IMR-90 (cell line): Measurements from ENCODE around the gene CNTN5. TPM values are rescaled to one million over a fixed set of nuclear protein-coding genes. Genes with fewer than 3 reads are reported as not detected.

Experiments used
- ATAC-seq: fragments of 200-7000 bp; cut with Tn5 transposase; 2 replicates; pipeline ENCODE4 v1.9.1; 2020; ENCODE audit warnings: low read depth, mild to moderate bottlenecking, moderate library complexity
- BruUV-seq: library from RNA; stranded (reverse); fragments of 400-500 nt; replicated peaks from 2 replicates; lab custom pipeline; 2021; lab: Mats Ljungman, UMichigan
- CTCF ChIA-PET: fragments of 300-600 bp; formaldehyde crosslinking; extraction: SDS; loops from one replicate; lab custom pipeline; 2021; ENCODE audit warnings: antibody characterized with exemption; lab: Yijun Ruan, JAX
- POLR2A ChIA-PET: fragments of 300-600 bp; sonication (Branson Sonifier 250); formaldehyde crosslinking; loops from one replicate; lab custom pipeline; 2022; ENCODE audit warnings: antibody characterized with exemption; ENCODE audit not compliant: unreplicated experiment; lab: Charles Lee
- DNase-seq: peaks from one replicate; pipeline ENCODE4 v3.0.0; 2013
- H2AFZ ChIP-seq: replicated peaks from 2 replicates; pipeline ENCODE3; 2013; ENCODE audit warnings: low read length, mild to moderate bottlenecking; ENCODE audit not compliant: poor library complexity
- H2AK5ac ChIP-seq: 2 replicates; pipeline ENCODE4 v1.6.1; 2013; ENCODE audit warnings: low read depth, low read length, inconsistent platforms
- H2AK9ac ChIP-seq: replicated peaks from 2 replicates; pipeline ENCODE3; 2013; ENCODE audit warnings: mild to moderate bottlenecking, low read depth, low read length, moderate library complexity; ENCODE audit not compliant: poor library complexity
- H2BK120ac ChIP-seq: 2 replicates; pipeline ENCODE4 v1.6.1; 2013; ENCODE audit warnings: low read depth, low read length, inconsistent platforms
- H2BK15ac ChIP-seq: 3 replicates; pipeline ENCODE4 v1.6.1; 2013; ENCODE audit warnings: low read depth, low read length, inconsistent platforms
- H2BK20ac ChIP-seq: 2 replicates; pipeline ENCODE4 v1.6.1; 2013; ENCODE audit warnings: low read depth, mild to moderate bottlenecking, inconsistent platforms, low read length, moderate library complexity
- H2BK5ac ChIP-seq: 2 replicates; pipeline ENCODE4 v1.6.1; 2013; ENCODE audit warnings: mild to moderate bottlenecking, low read depth, low read length, inconsistent platforms; ENCODE audit not compliant: poor library complexity, severe bottlenecking
- H3K14ac ChIP-seq: replicated peaks from 2 replicates; pipeline ENCODE4 v1.6.1; 2013; ENCODE audit warnings: low read depth, low read length, inconsistent platforms
- H3K18ac ChIP-seq: 2 replicates; pipeline ENCODE4 v1.6.1; 2013; ENCODE audit warnings: low read depth, low read length, control low read depth
- H3K23ac ChIP-seq: 2 replicates; pipeline ENCODE4 v1.6.1; 2013; ENCODE audit warnings: low read depth, low read length, inconsistent platforms
- H3K27ac ChIP-seq: 2 replicates; pipeline ENCODE4 v1.5.1; 2013; ENCODE audit warnings: mild to moderate bottlenecking, control low read depth, low read length; ENCODE audit not compliant: insufficient read depth
- H3K27me3 ChIP-seq: 2 replicates; pipeline ENCODE4 v1.6.1; 2013; ENCODE audit warnings: low read length; ENCODE audit not compliant: control insufficient read depth, insufficient read depth
- H3K36me3 ChIP-seq: 2 replicates; pipeline ENCODE4 v1.6.1; 2013; ENCODE audit warnings: low read length, mixed read lengths; ENCODE audit not compliant: control insufficient read depth, insufficient read depth
- H3K4ac ChIP-seq: 2 replicates; pipeline ENCODE4 v1.6.1; 2013; ENCODE audit warnings: low read depth, low read length, inconsistent platforms
- H3K4me1 ChIP-seq: 2 replicates; pipeline ENCODE4 v1.6.1; 2013; ENCODE audit warnings: low read length, mixed read lengths; ENCODE audit not compliant: control insufficient read depth, insufficient read depth
- H3K4me2 ChIP-seq: 2 replicates; pipeline ENCODE4 v1.6.1; 2013; ENCODE audit warnings: low read depth, mild to moderate bottlenecking, control low read depth, low read length, moderate library complexity
- H3K4me3 ChIP-seq: 2 replicates; pipeline ENCODE4 v1.5.1; 2013; ENCODE audit warnings: low read depth, mild to moderate bottlenecking, control low read depth, low read length, moderate library complexity; ENCODE audit not compliant: insufficient read depth
- H3K56ac ChIP-seq: 2 replicates; pipeline ENCODE4 v1.6.1; 2013; ENCODE audit warnings: low read length, inconsistent platforms; ENCODE audit not compliant: insufficient read depth; ENCODE audit errors: extremely low read depth
- H3K79me1 ChIP-seq, 2 experiments: 2 replicates each; pipeline ENCODE4 v1.6.1; 2013; ENCODE audit warnings: low read length in 2 of 2, inconsistent platforms in 1 of 2, low read depth in 1 of 2
- H3K9ac ChIP-seq: 2 replicates; pipeline ENCODE4 v1.6.1; 2013; ENCODE audit warnings: low read depth, low read length, control low read depth
- H3K9me1 ChIP-seq: 2 replicates; pipeline ENCODE4 v1.6.1; 2013; ENCODE audit warnings: low read length, inconsistent platforms; ENCODE audit not compliant: insufficient read depth
- H3K9me3 ChIP-seq: 2 replicates; pipeline ENCODE4 v1.6.1; 2013; ENCODE audit warnings: low read length; ENCODE audit not compliant: control insufficient read depth, insufficient read depth
- H4K20me1 ChIP-seq: 2 replicates; pipeline ENCODE4 v1.6.1; 2013; ENCODE audit warnings: low read length, inconsistent platforms; ENCODE audit not compliant: insufficient read depth
- H4K5ac ChIP-seq: 2 replicates; pipeline ENCODE4 v1.6.1; 2013; ENCODE audit warnings: mild to moderate bottlenecking, low read depth, low read length, control low read depth
- H4K8ac ChIP-seq, 2 experiments: 2 replicates each; pipeline ENCODE4 v1.6.1; 2013; ENCODE audit warnings: low read depth in 2 of 2, low read length in 2 of 2, control low read depth in 1 of 2, inconsistent platforms in 1 of 2
- H4K91ac ChIP-seq: 2 replicates; pipeline ENCODE4 v1.6.1; 2013; ENCODE audit warnings: low read depth, low read length, inconsistent platforms; ENCODE audit not compliant: insufficient read depth
- BHLHE40 ChIP-seq: fragments of 150-350 bp; IDR thresholded peaks from 2 replicates; pipeline ENCODE4 v1.6.1; 2016; ENCODE audit warnings: mild to moderate bottlenecking, low read depth, low read length
- CEBPB ChIP-seq: IDR thresholded peaks from 2 replicates; pipeline ENCODE4 v1.6.1; 2012; ENCODE audit warnings: low read depth, low read length, improper control_type of control experiment
- CHD1 ChIP-seq: IDR thresholded peaks from 2 replicates; pipeline ENCODE4 v1.6.1; 2012; ENCODE audit warnings: low read depth, low read length, improper control_type of control experiment
- FOS ChIP-seq: fragments of 150-350 bp; IDR thresholded peaks from 2 replicates; pipeline ENCODE4 v1.6.1; 2016; ENCODE audit warnings: low read depth, low read length
- MAFK ChIP-seq: IDR thresholded peaks from 2 replicates; pipeline ENCODE4 v1.6.1; 2012; ENCODE audit warnings: low read depth, low read length, improper control_type of control experiment
- MAZ ChIP-seq: IDR thresholded peaks from 2 replicates; pipeline ENCODE4 v1.6.1; 2012; ENCODE audit warnings: low read depth, mild to moderate bottlenecking, low read length, improper control_type of control experiment, moderate library complexity, borderline replicate concordance
- MXI1 ChIP-seq: IDR thresholded peaks from 2 replicates; pipeline ENCODE4 v1.6.1; 2012; ENCODE audit warnings: low read depth, mild to moderate bottlenecking, low read length, moderate library complexity, borderline replicate concordance
- NFE2L2 ChIP-seq: fragments of 150-350 bp; IDR thresholded peaks from 2 replicates; pipeline ENCODE4 v1.6.1; 2016; ENCODE audit warnings: low read depth, mild to moderate bottlenecking, low read length
- POLR2A ChIP-seq: IDR thresholded peaks from 2 replicates; pipeline ENCODE4 v1.6.1; 2012; ENCODE audit warnings: mild to moderate bottlenecking, low read depth, low read length
- RAD21 ChIP-seq: IDR thresholded peaks from 2 replicates; pipeline ENCODE4 v1.6.1; 2012; ENCODE audit warnings: low read length, improper control_type of control experiment
- RCOR1 ChIP-seq: IDR thresholded peaks from 2 replicates; pipeline ENCODE4 v1.6.1; 2012; ENCODE audit warnings: mild to moderate bottlenecking, low read length, improper control_type of control experiment; ENCODE audit not compliant: insufficient replicate concordance
- RFX5 ChIP-seq: IDR thresholded peaks from 2 replicates; pipeline ENCODE4 v1.8.0; 2012; ENCODE audit warnings: low read depth, mild to moderate bottlenecking, low read length, moderate library complexity
- SMC3 ChIP-seq: fragments of 150-350 bp; IDR thresholded peaks from 2 replicates; pipeline ENCODE4 v1.6.1; 2016; ENCODE audit warnings: low read depth, mild to moderate bottlenecking, antibody characterized with exemption, low read length, moderate library complexity
- whole genome bisulfite sequencing, 2 experiments: methylation state at CpG; one replicate each; pipeline versions ENCODE4 v1.1.5 to v1.1.7; 2013; ENCODE audit warnings: missing lambda C conversion rate in 2 of 2; ENCODE audit not compliant: insufficient read length in 1 of 2; ENCODE audit errors: extremely low coverage in 2 of 2; 5-methylcytosine and 5-hydroxymethylcytosine counted together
- dilution Hi-C: fragments of 300-500 bp; cut with HindIII; formaldehyde crosslinking; loops from one replicate; pipeline ENCODE4 v1.14.3; 2018; ENCODE audit warnings: low sequenced_read_pairs; ENCODE audit not compliant: unreplicated experiment
- in situ Hi-C: fragments of 300-500 bp; cut with MboI; formaldehyde crosslinking; loops from 3 replicates; pipeline ENCODE4 v1.14.3; 2019; ENCODE audit warnings: low sequenced_read_pairs, inconsistent platforms, mixed read lengths
- intact Hi-C: fragments of 100-400 bp; cut with micrococcal nuclease; formaldehyde crosslinking; loops from 2 replicates; pipeline ENCODE4 v1.10.0; 2022
- polyA plus RNA-seq, 3 experiments: library from polyadenylated mRNA; depleted of rRNA; stranded (reverse); fragments of >200 nt; gene quantifications; 2 replicates each; pipeline ENCODE4 v1.2.3, GENCODE V29; 2012; ENCODE audit warnings: low replicate concordance in 1 of 3
- total RNA-seq: library from RNA; depleted of rRNA; stranded (reverse); fragments of >200 nt; gene quantifications from 2 replicates; pipeline ENCODE4 v1.2.3, GENCODE V29; 2012
- TF ChIP-seq, protein P1 (sequence below): fragments of 150-350 bp; IDR thresholded peaks from 2 replicates; pipeline ENCODE4 v1.6.1; 2017; ENCODE audit warnings: mild to moderate bottlenecking, antibody characterized with exemption, low read length, low read depth
- TF ChIP-seq, protein P2 (sequence below): conservative IDR thresholded peaks from 2 replicates; pipeline ENCODE4 v1.5.1; 2012; ENCODE audit warnings: mild to moderate bottlenecking, low read depth, low read length, improper control_type of control experiment
- TF ChIP-seq, protein P3 (sequence below): fragments of 150-350 bp; IDR thresholded peaks from 2 replicates; pipeline ENCODE4 v1.6.1; 2016; ENCODE audit warnings: low read depth, mild to moderate bottlenecking, low read length, moderate library complexity, borderline replicate concordance

Gene CNTN5
- total and polyA plus RNA-seq, 2 of the 4 experiments (the other 2 are of a cell fraction): not detected

DNA sequence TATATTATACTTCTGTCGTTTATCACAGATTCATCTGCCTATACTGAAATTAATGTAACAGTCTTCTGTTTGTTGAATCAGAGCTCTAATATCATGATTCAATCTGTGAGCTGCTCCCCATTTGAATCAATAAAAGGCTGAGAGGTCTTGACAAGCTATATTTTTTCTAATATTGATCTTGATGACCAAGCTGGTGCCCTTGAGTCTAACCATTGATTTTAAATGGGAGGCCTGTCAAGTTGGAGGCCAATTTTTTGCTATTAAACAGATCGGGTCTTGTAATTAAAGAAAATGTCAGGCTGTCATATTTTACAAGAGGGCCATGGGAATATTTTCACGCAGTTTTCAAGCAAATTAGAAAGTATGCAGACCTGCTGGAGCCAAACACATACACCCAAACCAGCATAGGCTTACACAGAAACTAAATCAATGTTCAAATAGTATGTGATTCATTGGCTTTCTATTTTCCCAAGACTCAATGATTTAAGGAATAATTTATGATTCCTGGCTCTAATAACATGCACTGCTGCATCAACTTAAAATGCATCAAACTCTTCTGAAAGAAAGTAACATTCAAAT, 286.9 kb downstream of the CNTN5 start:
- dilution Hi-C loops (no loop called here), intact Hi-C loops (no loop called here), in situ Hi-C loops (no loop called here)
- Histone ChIP-seq H3K27me3 (no peaks in the 10 kb centered on the region; the same call in 1 of the 2 replicates), H3K27ac (no peak overlapping the region), H4K5ac (no peak overlapping the region), H3K18ac (no peak overlapping the region), H3K9me3 (no peaks in the 10 kb centered on the region), H3K56ac (no peak overlapping the region), H3K14ac (no peak overlapping the region), H2BK20ac (no peak overlapping the region), H2AFZ (no peak overlapping the region), H3K4me2 (no peak overlapping the region), H3K4ac (no peak overlapping the region), H3K4me3 (no peak overlapping the region), H2AK5ac (no peak overlapping the region), H2BK120ac (no peak overlapping the region), H4K20me1 (no peaks in the 10 kb centered on the region), H3K36me3 (no peaks in the 10 kb centered on the region), H3K23ac (no peak overlapping the region), H3K9ac (no peak overlapping the region), H2BK5ac (no peak overlapping the region), H4K91ac (no peak overlapping the region), H3K4me1 (no peaks in the 10 kb centered on the region), H2BK15ac (no peak overlapping the region), H2AK9ac (no peak overlapping the region), H3K79me1 (no peaks in the 10 kb centered on the region), H3K9me1 (no peaks in the 10 kb centered on the region), H4K8ac (no peak overlapping the region)
- TF ChIP-seq, protein P1, sequence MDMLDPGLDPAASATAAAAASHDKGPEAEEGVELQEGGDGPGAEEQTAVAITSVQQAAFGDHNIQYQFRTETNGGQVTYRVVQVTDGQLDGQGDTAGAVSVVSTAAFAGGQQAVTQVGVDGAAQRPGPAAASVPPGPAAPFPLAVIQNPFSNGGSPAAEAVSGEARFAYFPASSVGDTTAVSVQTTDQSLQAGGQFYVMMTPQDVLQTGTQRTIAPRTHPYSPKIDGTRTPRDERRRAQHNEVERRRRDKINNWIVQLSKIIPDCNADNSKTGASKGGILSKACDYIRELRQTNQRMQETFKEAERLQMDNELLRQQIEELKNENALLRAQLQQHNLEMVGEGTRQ: no peak
- no peak for TF ChIP-seq MXI1
- TF ChIP-seq RFX5: no peak
- TF ChIP-seq, protein P2, sequence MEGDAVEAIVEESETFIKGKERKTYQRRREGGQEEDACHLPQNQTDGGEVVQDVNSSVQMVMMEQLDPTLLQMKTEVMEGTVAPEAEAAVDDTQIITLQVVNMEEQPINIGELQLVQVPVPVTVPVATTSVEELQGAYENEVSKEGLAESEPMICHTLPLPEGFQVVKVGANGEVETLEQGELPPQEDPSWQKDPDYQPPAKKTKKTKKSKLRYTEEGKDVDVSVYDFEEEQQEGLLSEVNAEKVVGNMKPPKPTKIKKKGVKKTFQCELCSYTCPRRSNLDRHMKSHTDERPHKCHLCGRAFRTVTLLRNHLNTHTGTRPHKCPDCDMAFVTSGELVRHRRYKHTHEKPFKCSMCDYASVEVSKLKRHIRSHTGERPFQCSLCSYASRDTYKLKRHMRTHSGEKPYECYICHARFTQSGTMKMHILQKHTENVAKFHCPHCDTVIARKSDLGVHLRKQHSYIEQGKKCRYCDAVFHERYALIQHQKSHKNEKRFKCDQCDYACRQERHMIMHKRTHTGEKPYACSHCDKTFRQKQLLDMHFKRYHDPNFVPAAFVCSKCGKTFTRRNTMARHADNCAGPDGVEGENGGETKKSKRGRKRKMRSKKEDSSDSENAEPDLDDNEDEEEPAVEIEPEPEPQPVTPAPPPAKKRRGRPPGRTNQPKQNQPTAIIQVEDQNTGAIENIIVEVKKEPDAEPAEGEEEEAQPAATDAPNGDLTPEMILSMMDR: no peak
- no peak for TF ChIP-seq RCOR1
- TF ChIP-seq FOS: no peak
- no peak for TF ChIP-seq NFE2L2
- no peak for TF ChIP-seq RAD21
- TF ChIP-seq POLR2A: no peak
- no peak for TF ChIP-seq BHLHE40
- TF ChIP-seq MAZ: no peak
- TF ChIP-seq CHD1: no peak
- TF ChIP-seq MAFK: no peak
- no peak for TF ChIP-seq SMC3
- TF ChIP-seq, protein P3, sequence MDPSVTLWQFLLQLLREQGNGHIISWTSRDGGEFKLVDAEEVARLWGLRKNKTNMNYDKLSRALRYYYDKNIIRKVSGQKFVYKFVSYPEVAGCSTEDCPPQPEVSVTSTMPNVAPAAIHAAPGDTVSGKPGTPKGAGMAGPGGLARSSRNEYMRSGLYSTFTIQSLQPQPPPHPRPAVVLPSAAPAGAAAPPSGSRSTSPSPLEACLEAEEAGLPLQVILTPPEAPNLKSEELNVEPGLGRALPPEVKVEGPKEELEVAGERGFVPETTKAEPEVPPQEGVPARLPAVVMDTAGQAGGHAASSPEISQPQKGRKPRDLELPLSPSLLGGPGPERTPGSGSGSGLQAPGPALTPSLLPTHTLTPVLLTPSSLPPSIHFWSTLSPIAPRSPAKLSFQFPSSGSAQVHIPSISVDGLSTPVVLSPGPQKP: no peak
- no peak for TF ChIP-seq CEBPB
- CTCF ChIA-PET: interaction anchor here (0.6 to 1.2 kb wide), 2 partner anchors 82 to 426 kb away, joined by 3 to 6 read pairs; no protein-coding TSS in a partner anchor
- POLR2A ChIA-PET: no interaction called here
- no CpG with 5 or more reads among the region's 3 CpGs for WGBS, 2 experiments
- DNase-seq: no peak
- no peak for ATAC-seq
- BruUV-seq: no TSS peak
